K562 (cell line): ENCODE data around the gene HTR2C. TPM values are rescaled to one million over a fixed set of nuclear protein-coding genes. Genes with fewer than 3 reads are reported as not detected.

ENCODE experiments used
- ATAC-seq: fragments of 200-7000 bp; cut with Tn5 transposase; 3 replicates; pipeline ENCODE4 v1.9.1; 2020; ENCODE audit warnings: moderate library complexity
- BruUV-seq: library from RNA; stranded (reverse); fragments of 400-500 nt; replicated peaks from 2 replicates; lab custom pipeline; 2021; lab: Mats Ljungman, UMichigan
- CTCF ChIA-PET: fragments of 300-600 bp; formaldehyde crosslinking; extraction: SDS; loops from one replicate; lab custom pipeline; 2021; ENCODE audit warnings: low intra/inter-chr PET ratio; lab: Yijun Ruan, JAX
- POLR2A ChIA-PET: fragments of 300-600, 350-650 bp; sonication (Branson Sonifier 250); formaldehyde crosslinking; extraction: SDS; loops from one replicate; lab custom pipeline; 2021; ENCODE audit warnings: antibody characterized with exemption, inconsistent platforms; lab: Yijun Ruan, JAX
- DNase-seq, 4 experiments: peaks; one replicate each; pipeline versions ENCODE4 v3.0.0 to v3.0.0-alpha.2; 2011 to 2018; ENCODE audit warnings: low spot score in 3 of 4, mixed read lengths in 3 of 4; ENCODE audit errors: extremely low read depth in 1 of 4
- FAIRE-seq: peaks from 2 replicates; lab custom pipeline; 2011; peaks lifted over from hg19 to GRCh38; lab: Jason Lieb, UNC
- H2AFZ ChIP-seq: 2 replicates; pipeline ENCODE4 v1.6.0; 2011; ENCODE audit warnings: low read depth, low read length, control low read depth, inconsistent platforms
- H3K27ac ChIP-seq: fragments of 200-600 bp; 3 replicates; pipeline ENCODE4 v1.8.0; 2011; ENCODE audit warnings: low read depth, mild to moderate bottlenecking, control low read depth, inconsistent platforms, low read length, moderate library complexity, mixed read lengths; ENCODE audit errors: extremely low read depth
- H3K27me3 ChIP-seq, 2 experiments: fragments of 300-600 bp in 1 of 2; 2 replicates in 1 of 2; 3 replicates in 1 of 2; pipeline versions ENCODE4 v1.6.0 to v1.8.0; 2011; ENCODE audit warnings: inconsistent platforms in 2 of 2, low read length in 2 of 2, mild to moderate bottlenecking in 1 of 2, mixed read lengths in 1 of 2, moderate library complexity in 1 of 2; ENCODE audit not compliant: control insufficient read depth in 2 of 2, insufficient read depth in 2 of 2
- H3K36me3 ChIP-seq: fragments of 300-600 bp; 3 replicates; pipeline ENCODE4 v1.8.0; 2011; ENCODE audit warnings: mild to moderate bottlenecking, low read length, inconsistent platforms; ENCODE audit not compliant: control insufficient read depth, insufficient read depth
- H3K4me1 ChIP-seq, 2 experiments: fragments of 200-600 bp in 1 of 2; replicated peaks in 1 of 2; 2 replicates in 1 of 2; 3 replicates in 1 of 2; pipeline versions ENCODE4 v1.5.1 to v1.8.0; 2011; ENCODE audit warnings: inconsistent platforms in 2 of 2, low read length in 2 of 2, mild to moderate bottlenecking in 1 of 2, mixed read lengths in 1 of 2, moderate library complexity in 1 of 2; ENCODE audit not compliant: control insufficient read depth in 2 of 2, insufficient read depth in 2 of 2
- H3K4me2 ChIP-seq: 2 replicates; pipeline ENCODE4 v1.6.1; 2011; ENCODE audit warnings: low read length, control low read depth, inconsistent platforms, mixed read lengths; ENCODE audit not compliant: insufficient read depth
- H3K4me3 ChIP-seq: fragments of 200-600 bp; sonication (generic), shearing (Covaris generic); 2 replicates; pipeline ENCODE4 v1.5.1; 2016; ENCODE audit warnings: control low read depth, inconsistent platforms
- H3K79me2 ChIP-seq: fragments of 200-600 bp; 3 replicates; pipeline ENCODE4 v1.8.0; 2011; ENCODE audit warnings: low read length, inconsistent platforms; ENCODE audit not compliant: control insufficient read depth, insufficient read depth
- H3K9ac ChIP-seq, 2 experiments: 2 replicates each; pipeline versions ENCODE4 v1.6.0 to v1.6.1; 2011; ENCODE audit warnings: low read depth in 2 of 2, low read length in 2 of 2, control low read depth in 1 of 2, inconsistent platforms in 1 of 2, mild to moderate bottlenecking in 1 of 2, mixed read lengths in 1 of 2; ENCODE audit not compliant: insufficient read depth in 1 of 2
- H3K9me1 ChIP-seq: one replicate; pipeline ENCODE4 v1.6.0; 2011; ENCODE audit warnings: inconsistent platforms, mild to moderate bottlenecking, low read length, moderate library complexity; ENCODE audit not compliant: control insufficient read depth, insufficient read depth
- H3K9me3 ChIP-seq: replicated peaks from 2 replicates; pipeline ENCODE4 v1.5.1; 2011; ENCODE audit warnings: low read depth, low read length, inconsistent platforms; ENCODE audit not compliant: control insufficient read depth, insufficient read depth
- H4K20me1 ChIP-seq: replicated peaks from 2 replicates; pipeline ENCODE4 v1.6.1; 2011; ENCODE audit warnings: low read length, inconsistent platforms, mixed read lengths; ENCODE audit not compliant: control insufficient read depth, insufficient read depth
- ADNP ChIP-seq: fragments of 200-800 bp; sonication (Bioruptor generic); IDR thresholded peaks from 2 replicates; pipeline ENCODE4 v1.6.1; 2016; ENCODE audit warnings: missing genetic modification characterization, missing compliant biosample characterization
- BCLAF1 ChIP-seq, 2 experiments: fragments of 450-650 bp in 1 of 2; IDR thresholded peaks; 2 replicates each; pipeline ENCODE4 v1.6.1; 2011 to 2017; ENCODE audit warnings: low read depth in 2 of 2, antibody characterized with exemption in 1 of 2, borderline replicate concordance in 1 of 2, low read length in 1 of 2, mild to moderate bottlenecking in 1 of 2, mixed read lengths in 1 of 2; ENCODE audit not compliant: control insufficient read depth in 1 of 2
- CAMTA2 ChIP-seq: fragments of 250-450 bp; sonication (Bioruptor Pico); conservative IDR thresholded peaks from 2 replicates; pipeline ENCODE4 v1.5.1; 2022
- CHAMP1 ChIP-seq: fragments of 450-650 bp; IDR thresholded peaks from 2 replicates; pipeline ENCODE4 v1.6.1; 2016; ENCODE audit warnings: mild to moderate bottlenecking
- COPS2 ChIP-seq: fragments of 450-650 bp; conservative IDR thresholded peaks from 2 replicates; pipeline ENCODE4 v1.6.1; 2016; ENCODE audit warnings: mild to moderate bottlenecking, moderate library complexity
- ELF1 ChIP-seq: fragments of 200-800 bp; sonication (Bioruptor generic); IDR thresholded peaks from 2 replicates; pipeline ENCODE4 v1.6.1; 2016; ENCODE audit warnings: missing genetic modification characterization, missing compliant biosample characterization
- FIP1L1 ChIP-seq: fragments of 200-400 bp; formaldehyde crosslinking; IDR thresholded peaks from 2 replicates; pipeline ENCODE4 v1.6.1; 2018; ENCODE audit warnings: mild to moderate bottlenecking, low read depth, low read length; ENCODE audit not compliant: poor library complexity, severe bottlenecking
- NUFIP1 ChIP-seq: fragments of 450-650 bp; IDR thresholded peaks from 2 replicates; pipeline ENCODE4 v1.6.1; 2018; ENCODE audit not compliant: partially characterized antibody
- RAD21 ChIP-seq, 2 experiments: fragments of 250-450 bp in 1 of 2; fragments of 450-650 bp in 1 of 2; sonication (Bioruptor Pico) in 1 of 2; formaldehyde crosslinking in 1 of 2; IDR thresholded peaks in 1 of 2; conservative IDR thresholded peaks in 1 of 2; 2 replicates each; pipeline versions ENCODE4 v1.4.0 to v1.8.0; 2020 to 2022; ENCODE audit warnings: mild to moderate bottlenecking in 2 of 2, moderate library complexity in 1 of 2
- SRSF1 ChIP-seq: fragments of 200-400 bp; formaldehyde crosslinking; IDR thresholded peaks from 2 replicates; pipeline ENCODE4 v1.6.1; 2017; ENCODE audit warnings: mild to moderate bottlenecking, low read depth, low read length, moderate library complexity
- THRAP3 ChIP-seq: fragments of 450-650 bp; IDR thresholded peaks from 2 replicates; pipeline ENCODE4 v1.6.1; 2016; ENCODE audit warnings: mild to moderate bottlenecking, inconsistent platforms, borderline replicate concordance
- TSC22D4 ChIP-seq: fragments of 450-650 bp; IDR thresholded peaks from 2 replicates; pipeline ENCODE4 v1.6.1; 2016; ENCODE audit warnings: missing genetic modification characterization, missing biosample characterization, control low read depth
- ZBTB9 ChIP-seq: fragments of 450-650 bp; formaldehyde crosslinking; IDR thresholded peaks from 2 replicates; pipeline ENCODE4 v1.4.0; 2020; ENCODE audit warnings: mild to moderate bottlenecking, moderate library complexity
- ZKSCAN8 ChIP-seq: fragments of 200-800 bp; sonication (Bioruptor generic); IDR thresholded peaks from 2 replicates; pipeline ENCODE4 v1.6.1; 2016; ENCODE audit warnings: missing genetic modification characterization, missing compliant biosample characterization
- ZNF124 ChIP-seq: sonication (generic); formaldehyde crosslinking; IDR thresholded peaks from 2 replicates; pipeline ENCODE4 v1.8.1; 2022; ENCODE audit warnings: missing genetic modification reagents
- ZNF133 ChIP-seq: fragments of 250-450 bp; sonication (Bioruptor Pico); IDR thresholded peaks from 2 replicates; pipeline ENCODE4 v1.4.0; 2020; ENCODE audit warnings: mild to moderate bottlenecking
- WGBS: fragments of 100-300 bp; shearing (Covaris generic); methylation state at CpG from one replicate; pipeline ENCODE4 v1.1.6; 2016; ENCODE audit warnings: low coverage, mixed read lengths; ENCODE audit not compliant: insufficient coverage; ENCODE audit errors: missing lambda C conversion rate; 5-methylcytosine and 5-hydroxymethylcytosine counted together
- in situ Hi-C: fragments of 300-500 bp; cut with MboI; formaldehyde crosslinking; loops from 4 replicates; pipeline ENCODE4 v1.15.0; 2018; ENCODE audit warnings: inconsistent platforms, mixed read lengths
- intact Hi-C: fragments of 100-400 bp; cut with micrococcal nuclease; formaldehyde crosslinking; loops from 2 replicates; pipeline ENCODE4 v1.14.2; 2022
- polyA plus RNA-seq, 8 experiments: library from polyadenylated mRNA; depleted of rRNA in 4 of 8; stranded (reverse) in 5 of 8; unstranded in 3 of 8; fragments of >200 nt; fragmentation: Nextera tagmentation in 2 of 8; fragmentation: Illumina TruSeq in 1 of 8; extraction: Ambion mirVana in 2 of 8; extraction: Trizol in 1 of 8; gene quantifications; 2 replicates each; pipeline versions ENCODE4 v1.2.1 to v1.2.3, GENCODE V29; 2011 to 2014; ENCODE audit warnings: inconsistent platforms in 1 of 8, missing spikeins in 1 of 8
- total RNA-seq, 7 experiments: library from RNA; depleted of rRNA in 6 of 7; stranded (reverse); fragments of >200 nt in 6 of 7; fragmentation: Illumina TruSeq in 2 of 7; extraction: Trizol in 2 of 7; gene quantifications; 2 replicates each; pipeline versions ENCODE4 v1.2.1 to v1.2.3, GENCODE V29; 2011 to 2021; ENCODE audit warnings: low replicate concordance in 1 of 7

HTR2C gene
- total and polyA plus RNA-seq, 9 of the 15 experiments (the other 6 are each of a cell fraction or from before 2014, with no cell fraction given), result 0.04 to 0.22 (median 0.10) TPM

- TF ChIP-seq ADNP (tag) (no peak), ZNF124 (CRISPR knock-in tag) (no peak), BCLAF1 (IDR thresholded peaks at IDR 0.05; ENCODE audit: borderline replicate concordance in 1 of 2, control insufficient read depth in 1 of 2, low read depth in 2 of 2, low read length in 1 of 2) (no peak), ZNF133 (CRISPR knock-in tag) (no peak), NUFIP1 (no peak), TSC22D4 (tag) (no peak), RAD21 (CRISPR knock-in tag; conservative IDR thresholded peaks at IDR 0.05 in 1 of 2, IDR thresholded peaks at IDR 0.05 in 1 of 2) (peak in 1 of 2 experiments; percentile 40; a peak in 2 of 4 replicates)
Observed at GRCh38 chrX:114626323-114626722, 42.4 kb downstream of the HTR2C start (continued).

GRCh38 chrX:114635986-114636385 lies 52.1 kb downstream of the HTR2C start:
- in situ Hi-C loops, result no loop called here
- ChIA-PET CTCF (no interaction called here), POLR2A (no interaction called here)
- H3K4me1 ChIP-seq, result no peaks in the 10 kb centered on the region
- no peak overlapping the region for H3K4me2 ChIP-seq
- FAIRE-seq (no peak), DNase-seq (no peak), ATAC-seq (no peak)
- no peak overlapping the region for H3K4me3 ChIP-seq
- intact Hi-C loops, result no loop called here
- H3K27me3 ChIP-seq, result no peaks in the 10 kb centered on the region
- H2AFZ ChIP-seq, result no peak overlapping the region
- no TSS peak for BruUV-seq
- no peak overlapping the region for H3K27ac ChIP-seq
- H3K9me3 ChIP-seq, result no peaks in the 10 kb centered on the region
- H3K9me1 ChIP-seq, result no peaks in the 10 kb centered on the region
- H3K9ac ChIP-seq, result no peak overlapping the region
- H3K36me3 ChIP-seq, result no peaks in the 10 kb centered on the region
- no peaks in the 10 kb centered on the region for H3K79me2 ChIP-seq
- H4K20me1 ChIP-seq, result no peaks in the 10 kb centered on the region
- 14% methylated on average over 1 of the region's 1 CpG for WGBS
- TF ChIP-seq FIP1L1 (no peak), SRSF1 (no peak), CAMTA2 (no peak), ZKSCAN8 (CRISPR knock-in tag) (no peak), CHAMP1 (no peak), THRAP3 (no peak), COPS2 (no peak), ZBTB9 (no peak), ELF1 (tag) (no peak)
